H1 (cell line): ENCODE results near the gene TWIST2. TPM values are rescaled to one million over a fixed set of nuclear protein-coding genes. Genes with fewer than 3 reads are reported as not detected.

ENCODE experiments used
- CTCF ChIA-PET: fragments of 300-600 bp; sonication (Branson Sonifier 250); formaldehyde crosslinking; loops from one replicate; lab custom pipeline; 2021; ENCODE audit not compliant: partially characterized antibody; lab: Charles Lee
- POLR2A ChIA-PET: fragments of 300-600 bp; sonication (Branson Sonifier 250); formaldehyde crosslinking; loops from one replicate; lab custom pipeline; 2021; ENCODE audit warnings: inconsistent platforms; ENCODE audit not compliant: partially characterized antibody; lab: Charles Lee
- DNase-seq, 2 experiments: peaks; one replicate each; pipeline versions ENCODE4 v3.0.0 to v3.0.0-alpha.2; 2010 to 2022; ENCODE audit warnings: low spot score in 2 of 2, low read depth in 1 of 2, mixed read lengths in 1 of 2
- FAIRE-seq: peaks from 2 replicates; lab custom pipeline; 2011; peaks lifted over from hg19 to GRCh38; lab: Jason Lieb, UNC
- H2AFZ ChIP-seq: 2 replicates; pipeline ENCODE4 v1.8.1; 2012; ENCODE audit warnings: low read length, inconsistent platforms
- H2AK5ac ChIP-seq: 2 replicates; pipeline ENCODE4 v1.6.1; 2013; ENCODE audit warnings: low read depth, low read length
- H2BK120ac ChIP-seq: replicated peaks from 2 replicates; pipeline ENCODE3; 2013; ENCODE audit warnings: low read depth, low read length, inconsistent platforms
- H2BK12ac ChIP-seq: 2 replicates; pipeline ENCODE4 v1.6.1; 2013; ENCODE audit warnings: low read depth, low read length
- H2BK15ac ChIP-seq: 2 replicates; pipeline ENCODE4 v1.6.1; 2013; ENCODE audit warnings: low read length
- H2BK20ac ChIP-seq: 2 replicates; pipeline ENCODE4 v1.6.1; 2013; ENCODE audit warnings: low read length
- H2BK5ac ChIP-seq: 2 replicates; pipeline ENCODE4 v1.6.1; 2013; ENCODE audit warnings: low read depth, low read length
- H3K14ac ChIP-seq: 2 replicates; pipeline ENCODE4 v1.6.1; 2013; ENCODE audit warnings: inconsistent platforms; ENCODE audit not compliant: insufficient read length
- H3K18ac ChIP-seq: 2 replicates; pipeline ENCODE4 v1.6.1; 2013; ENCODE audit warnings: low read length; ENCODE audit errors: extremely low read depth
- H3K23ac ChIP-seq: 2 replicates; pipeline ENCODE4 v1.6.1; 2013; ENCODE audit warnings: inconsistent platforms; ENCODE audit not compliant: insufficient read length
- H3K23me2 ChIP-seq: 2 replicates; pipeline ENCODE4 v1.6.1; 2013; ENCODE audit warnings: low read depth, low read length
- H3K27ac ChIP-seq: 2 replicates; pipeline ENCODE4 v1.6.1; 2011; ENCODE audit warnings: low read depth, low read length, inconsistent platforms
- H3K27me3 ChIP-seq, 4 experiments: replicated peaks in 1 of 4; 1 replicate in 1 of 4; 2 replicates in 3 of 4; pipeline versions ENCODE4 v1.6.1 to v1.8.1; 2011 to 2013; ENCODE audit warnings: low read length in 3 of 4, mild to moderate bottlenecking in 3 of 4, inconsistent platforms in 2 of 4, mixed read lengths in 2 of 4, moderate library complexity in 1 of 4; ENCODE audit not compliant: control insufficient read depth in 3 of 4, insufficient read depth in 3 of 4; ENCODE audit errors: extremely low read depth in 1 of 4
- H3K36me3 ChIP-seq, 4 experiments: 2 replicates each; pipeline versions ENCODE4 v1.6.1 to v1.8.1; 2011 to 2013; ENCODE audit warnings: mild to moderate bottlenecking in 4 of 4, low read length in 3 of 4, moderate library complexity in 2 of 4, control low read depth in 1 of 4, inconsistent platforms in 1 of 4; ENCODE audit not compliant: insufficient read depth in 4 of 4, control insufficient read depth in 2 of 4
- H3K4ac ChIP-seq: replicated peaks from 2 replicates; pipeline ENCODE3; 2013; ENCODE audit warnings: low read length, low read depth, mixed read lengths, inconsistent platforms; ENCODE audit not compliant: insufficient read length
- H3K4me1 ChIP-seq, 4 experiments: replicated peaks in 1 of 4; 1 replicate in 1 of 4; 2 replicates in 3 of 4; pipeline versions ENCODE4 v1.6.1 to v1.8.1; 2011 to 2013; ENCODE audit warnings: low read length in 3 of 4, inconsistent platforms in 2 of 4, mixed read lengths in 1 of 4; ENCODE audit not compliant: insufficient read depth in 4 of 4, control insufficient read depth in 3 of 4
- H3K4me2 ChIP-seq, 2 experiments: 2 replicates each; pipeline versions ENCODE4 v1.6.1 to v1.8.1; 2011 to 2013; ENCODE audit warnings: low read depth in 2 of 2, low read length in 2 of 2, control low read depth in 1 of 2, inconsistent platforms in 1 of 2, mild to moderate bottlenecking in 1 of 2; ENCODE audit not compliant: insufficient read depth in 1 of 2
- H3K4me3 ChIP-seq, 4 experiments: fragments of 200-600, 300-600 bp in 1 of 4; sonication (generic), shearing (Covaris generic), sonication (Bioruptor Twin) in 1 of 4; 2 replicates each; pipeline versions ENCODE4 v1.5.1 to v1.8.1; 2011 to 2016; ENCODE audit warnings: low read length in 4 of 4, low read depth in 3 of 4, control low read depth in 2 of 4, inconsistent platforms in 2 of 4, mild to moderate bottlenecking in 2 of 4, mixed read lengths in 1 of 4, moderate library complexity in 1 of 4; ENCODE audit not compliant: insufficient read depth in 2 of 4; ENCODE audit errors: extremely low read depth in 1 of 4
- H3K56ac ChIP-seq: replicated peaks from 2 replicates; pipeline ENCODE3; 2013; ENCODE audit warnings: low read depth, mild to moderate bottlenecking, mixed read lengths, low read length, inconsistent platforms; ENCODE audit not compliant: insufficient read length
- H3K79me1 ChIP-seq: 2 replicates; pipeline ENCODE4 v1.6.1; 2013; ENCODE audit warnings: low read depth, low read length, control low read depth
- H3K79me2 ChIP-seq, 2 experiments: 2 replicates each; pipeline versions ENCODE4 v1.6.1 to v1.8.1; 2012 to 2013; ENCODE audit warnings: low read length in 2 of 2, mild to moderate bottlenecking in 2 of 2, inconsistent platforms in 1 of 2; ENCODE audit not compliant: insufficient read depth in 2 of 2, control insufficient read depth in 1 of 2
- H3K9ac ChIP-seq, 4 experiments: replicated peaks in 1 of 4; 1 replicate in 1 of 4; 2 replicates in 3 of 4; pipeline versions ENCODE4 v1.6.1 to v1.8.1; 2011 to 2013; ENCODE audit warnings: low read depth in 3 of 4, low read length in 3 of 4, control low read depth in 2 of 4, mild to moderate bottlenecking in 2 of 4, moderate library complexity in 2 of 4, inconsistent platforms in 1 of 4; ENCODE audit errors: extremely low read depth in 1 of 4
- H3K9me3 ChIP-seq, 2 experiments: 2 replicates each; pipeline versions ENCODE4 v1.6.1 to v1.8.1; 2012 to 2013; ENCODE audit warnings: mild to moderate bottlenecking in 2 of 2, moderate library complexity in 2 of 2, control low read depth in 1 of 2, inconsistent platforms in 1 of 2, low read depth in 1 of 2, low read length in 1 of 2, mixed read lengths in 1 of 2; ENCODE audit not compliant: insufficient read depth in 2 of 2
- H4K20me1 ChIP-seq, 2 experiments: replicated peaks in 1 of 2; 2 replicates each; pipeline versions ENCODE3 to v1.8.1; 2011 to 2013; ENCODE audit warnings: inconsistent platforms in 2 of 2, low read length in 2 of 2, mild to moderate bottlenecking in 1 of 2; ENCODE audit not compliant: insufficient read depth in 2 of 2, control insufficient read depth in 1 of 2
- H4K5ac ChIP-seq: 2 replicates; pipeline ENCODE4 v1.6.1; 2013; ENCODE audit warnings: low read length, low read depth, mixed read lengths, inconsistent platforms; ENCODE audit not compliant: insufficient read length
- H4K8ac ChIP-seq: 2 replicates; pipeline ENCODE4 v1.8.0; 2013; ENCODE audit warnings: mild to moderate bottlenecking, moderate library complexity, low read length, inconsistent platforms; ENCODE audit not compliant: insufficient read depth; ENCODE audit errors: extremely low read depth
- H4K91ac ChIP-seq: replicated peaks from 2 replicates; pipeline ENCODE3; 2013; ENCODE audit warnings: low read length, mixed read lengths, inconsistent platforms; ENCODE audit not compliant: insufficient read length
- CBX5 ChIP-seq: fragments of 300-800, 300-1000 bp; sonication (generic); IDR thresholded peaks from 2 replicates; pipeline ENCODE4 v1.7.1; 2016; ENCODE audit warnings: antibody characterized with exemption, low read length, low read depth
- CEBPB ChIP-seq: IDR thresholded peaks from 2 replicates; pipeline ENCODE4 v1.6.1; 2012; ENCODE audit warnings: low read depth, low read length
- FOSL1 ChIP-seq: IDR thresholded peaks from 2 replicates; pipeline ENCODE4 v1.6.1; 2011; ENCODE audit warnings: mild to moderate bottlenecking, low read depth, low read length, moderate library complexity; ENCODE audit not compliant: insufficient read depth
- GTF2F1 ChIP-seq: IDR thresholded peaks from 2 replicates; pipeline ENCODE4 v1.6.1; 2012; ENCODE audit warnings: low read depth, low read length, improper control_type of control experiment, borderline replicate concordance
- HDAC6 ChIP-seq: IDR thresholded peaks from one replicate; pipeline ENCODE4 v1.7.1; 2012; ENCODE audit warnings: low read depth, mild to moderate bottlenecking, inconsistent platforms, low read length, moderate library complexity
- JUN ChIP-seq: IDR thresholded peaks from 2 replicates; pipeline ENCODE4 v1.6.1; 2011; ENCODE audit warnings: low read depth, mild to moderate bottlenecking, improper control_type of control experiment, low read length
- KDM1A ChIP-seq: fragments of 200-600, 300-600 bp; sonication (generic); IDR thresholded peaks from 2 replicates; pipeline ENCODE4 v1.7.1; 2016; ENCODE audit warnings: mild to moderate bottlenecking, low read length, borderline replicate concordance
- NANOG ChIP-seq: IDR thresholded peaks from 2 replicates; pipeline ENCODE4 v1.6.1; 2011; ENCODE audit warnings: low read length, low read depth, mild to moderate bottlenecking, inconsistent platforms; ENCODE audit not compliant: insufficient read depth, poor library complexity, severe bottlenecking
- RBBP5 ChIP-seq: IDR thresholded peaks from 2 replicates; pipeline ENCODE4 v1.7.1; 2012; ENCODE audit warnings: low read depth, mild to moderate bottlenecking, inconsistent platforms, low read length, moderate library complexity, borderline replicate concordance
- RNF2 ChIP-seq: fragments of 200-900, 300-1000 bp; sonication (generic); IDR thresholded peaks from 2 replicates; pipeline ENCODE4 v1.7.1; 2016; ENCODE audit warnings: borderline replicate concordance, low read depth, mild to moderate bottlenecking, antibody characterized with exemption, low read length; ENCODE audit not compliant: poor library complexity, severe bottlenecking; ENCODE audit errors: missing control alignments
- SAP30 ChIP-seq: fragments of 300-600 bp; sonication (generic); IDR thresholded peaks from 2 replicates; pipeline ENCODE4 v1.7.1; 2012; ENCODE audit warnings: low read length, moderate library complexity, mild to moderate bottlenecking, inconsistent platforms; ENCODE audit not compliant: insufficient read depth, insufficient replicate concordance
- SIX5 ChIP-seq: IDR thresholded peaks from 2 replicates; pipeline ENCODE4 v1.6.1; 2011; ENCODE audit warnings: mild to moderate bottlenecking, low read depth, low read length
- TAF1 ChIP-seq: IDR thresholded peaks from 2 replicates; pipeline ENCODE4 v1.6.1; 2011; ENCODE audit warnings: mild to moderate bottlenecking, low read depth, low read length
- WGBS, 2 experiments: shearing (Covaris generic) in 1 of 2; methylation state at CpG; one replicate each; pipeline versions ENCODE4 v1.1.6 to v1.1.7; 2013 to 2015; ENCODE audit warnings: low lambda C conversion rate in 2 of 2, mixed read lengths in 2 of 2, inconsistent platforms in 1 of 2, low coverage in 1 of 2, missing lambda C conversion rate in 1 of 2; ENCODE audit not compliant: insufficient replicate concordance in 2 of 2, insufficient coverage in 1 of 2, insufficient read length in 1 of 2; ENCODE audit errors: extremely low coverage in 1 of 2, missing lambda C conversion rate in 1 of 2; 5-methylcytosine and 5-hydroxymethylcytosine counted together
- polyA plus RNA-seq, 7 experiments: library from polyadenylated mRNA; depleted of rRNA in 3 of 7; stranded (reverse) in 5 of 7; unstranded in 2 of 7; fragments of >200 nt in 5 of 7; fragments of 200-250 nt in 2 of 7; gene quantifications; 1 replicate in 5 of 7; 2 replicates in 1 of 7; 4 replicates in 1 of 7; pipeline versions ENCODE4 v1.2.1 to v1.2.3, GENCODE V29; 2011 to 2013; ENCODE audit warnings: missing spikeins in 2 of 7, mixed read lengths in 2 of 7
- total RNA-seq: library from RNA; stranded (reverse); fragmentation: NEBNext Ultra II Directional; extraction: Animal tissue kit (Norgen Biotek cat#: 25700); gene quantifications from 2 replicates; pipeline ENCODE4 v1.2.1, GENCODE V29; 2021

The TWIST2 gene
- total and polyA plus RNA-seq, 2 of the 8 experiments (the other 6 are each of a cell fraction or from before 2014, with no cell fraction given) = 2.6 to 4.3 TPM

GRCh38 chr2:238916176-238916874, 68.4 kb downstream of the TWIST2 start:
- Histone ChIP-seq H3K56ac (no peak overlapping the region), H4K5ac (no peak overlapping the region), H3K27me3 (no peaks in the 10 kb centered on the region), H3K79me2 (no peaks in the 10 kb centered on the region), H4K8ac (no peak overlapping the region), H3K23me2 (peaks cover 4% of the 10 kb centered on the region; the same call in 1 of the 2 replicates), H3K4me2 (no peak overlapping the region), H2BK20ac (no peak overlapping the region), H2BK15ac (no peak overlapping the region), H4K20me1 (no peaks in the 10 kb centered on the region), H3K4me3 (no peak overlapping the region), H3K23ac (no peak overlapping the region), H3K4ac (no peak overlapping the region), H2BK120ac (no peak overlapping the region), H3K27ac (no peak overlapping the region), H4K91ac (no peak overlapping the region), H3K14ac (no peak overlapping the region), H2AFZ (no peak overlapping the region), H3K36me3 (no peaks in the 10 kb centered on the region), H2BK12ac (no peak overlapping the region), H2AK5ac (no peak overlapping the region), H3K4me1 (no peaks in the 10 kb centered on the region), H2BK5ac (no peak overlapping the region), H3K79me1 (no peaks in the 10 kb centered on the region), H3K18ac (no peak overlapping the region), H3K9ac (no peak overlapping the region), H3K9me3 (peaks cover 0 to 2% of the 10 kb centered on the region in 2 experiments; a peak in 1 of 4 replicates)
- WGBS, 2 experiments = 91% methylated on average over 16 of the region's 16 CpGs; no CpG with 5 or more reads in 1 of the 2 experiments
- ChIA-PET POLR2A (no interaction called here), CTCF (no interaction called here)
- no peak for DNase-seq
- no peak for FAIRE-seq
- no peak for TF ChIP-seq FOSL1
- no peak for TF ChIP-seq CEBPB
- no peak for TF ChIP-seq CBX5
- TF ChIP-seq RBBP5 = no peak
- no peak for TF ChIP-seq NANOG
- no peak for TF ChIP-seq TAF1
- TF ChIP-seq KDM1A = no peak
- TF ChIP-seq JUN = no peak
- no peak for TF ChIP-seq GTF2F1
- no peak for TF ChIP-seq SAP30
- no peak for TF ChIP-seq RNF2
- TF ChIP-seq SIX5 = no peak
- no peak for TF ChIP-seq HDAC6
